ENCODE data around the gene CTTNBP2.

- TF ChIP-seq POLR2A (IDR thresholded peaks at IDR 0.05; ENCODE audit: low read depth, low read length) (no peak), POLR2AphosphoS5 (IDR thresholded peaks at IDR 0.05; ENCODE audit: low read depth, low read length) (no peak)
Observed at GRCh38 chr7:117837841-117838240, 35.4 kb downstream of the CTTNBP2 start.

All from GM12892 (cell line).